ENCODE results near the gene RBM4B. TPM values are rescaled to one million over a fixed set of nuclear protein-coding genes. Genes with fewer than 3 reads are reported as not detected.

The RBM4B gene
- total and polyA plus RNA-seq, 4 donors, result 7.1 to 13.8 (median 10.6) TPM

DNA sequence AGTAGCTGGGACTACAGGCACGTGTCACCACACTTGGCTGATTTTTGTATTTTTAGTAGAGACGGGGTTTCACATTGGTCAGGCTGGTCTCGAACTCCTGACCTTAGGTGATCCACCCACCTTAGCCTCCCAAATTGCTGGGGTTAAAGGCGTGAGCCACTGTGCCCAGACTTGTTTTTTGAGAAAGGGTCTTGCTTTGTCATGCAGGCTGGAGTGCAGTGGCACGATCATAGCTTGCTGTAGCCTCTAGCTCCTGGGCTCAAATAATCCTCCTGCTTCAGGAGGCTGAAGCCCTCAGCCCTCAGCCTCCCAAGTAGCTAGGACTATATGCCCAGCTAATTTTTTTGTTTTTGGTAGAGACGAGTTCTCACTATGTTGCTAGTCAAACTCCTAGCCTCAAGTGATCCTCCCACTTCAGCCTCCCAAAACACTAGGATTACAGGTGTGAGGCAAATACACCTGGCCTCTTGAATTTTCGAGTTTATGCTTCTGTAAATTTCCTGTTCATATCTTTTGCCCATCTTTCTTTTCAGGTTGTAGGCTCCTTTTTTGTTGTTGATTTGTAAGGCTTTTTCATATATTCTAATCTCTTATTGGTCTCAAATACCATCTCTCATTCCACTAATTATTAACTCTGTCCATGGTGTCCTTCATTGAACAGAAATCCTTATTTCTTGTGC is 3.4 kb upstream of the RBM4B start:
- no peak overlapping the region for H3K9ac ChIP-seq (ENCODE audit: low read depth in 1 of 2, low read length in 2 of 2)
- 93% methylated on average over 7 of the region's 7 CpGs for WGBS
- H3K9me3 ChIP-seq (ENCODE audit: control insufficient read depth in 4 of 4, low read length in 3 of 4), result no peaks in the 10 kb centered on the region
- no peak overlapping the region for H3K27ac ChIP-seq (ENCODE audit: low read depth in 1 of 2, low read length in 2 of 2)
- no peak for DNase-seq (ENCODE audit: low spot score)
- H3K27me3 ChIP-seq (ENCODE audit: control insufficient read depth in 4 of 4, insufficient read depth in 4 of 4, low read length in 3 of 4), result no peaks in the 10 kb centered on the region
- TF ChIP-seq ZBTB33 (IDR thresholded peaks at IDR 0.05), result no peak
- TF ChIP-seq HNF4A (conservative IDR thresholded peaks at IDR 0.05), result no peak
- no peak for TF ChIP-seq JUND (IDR thresholded peaks at IDR 0.05)
- TF ChIP-seq, protein P1, sequence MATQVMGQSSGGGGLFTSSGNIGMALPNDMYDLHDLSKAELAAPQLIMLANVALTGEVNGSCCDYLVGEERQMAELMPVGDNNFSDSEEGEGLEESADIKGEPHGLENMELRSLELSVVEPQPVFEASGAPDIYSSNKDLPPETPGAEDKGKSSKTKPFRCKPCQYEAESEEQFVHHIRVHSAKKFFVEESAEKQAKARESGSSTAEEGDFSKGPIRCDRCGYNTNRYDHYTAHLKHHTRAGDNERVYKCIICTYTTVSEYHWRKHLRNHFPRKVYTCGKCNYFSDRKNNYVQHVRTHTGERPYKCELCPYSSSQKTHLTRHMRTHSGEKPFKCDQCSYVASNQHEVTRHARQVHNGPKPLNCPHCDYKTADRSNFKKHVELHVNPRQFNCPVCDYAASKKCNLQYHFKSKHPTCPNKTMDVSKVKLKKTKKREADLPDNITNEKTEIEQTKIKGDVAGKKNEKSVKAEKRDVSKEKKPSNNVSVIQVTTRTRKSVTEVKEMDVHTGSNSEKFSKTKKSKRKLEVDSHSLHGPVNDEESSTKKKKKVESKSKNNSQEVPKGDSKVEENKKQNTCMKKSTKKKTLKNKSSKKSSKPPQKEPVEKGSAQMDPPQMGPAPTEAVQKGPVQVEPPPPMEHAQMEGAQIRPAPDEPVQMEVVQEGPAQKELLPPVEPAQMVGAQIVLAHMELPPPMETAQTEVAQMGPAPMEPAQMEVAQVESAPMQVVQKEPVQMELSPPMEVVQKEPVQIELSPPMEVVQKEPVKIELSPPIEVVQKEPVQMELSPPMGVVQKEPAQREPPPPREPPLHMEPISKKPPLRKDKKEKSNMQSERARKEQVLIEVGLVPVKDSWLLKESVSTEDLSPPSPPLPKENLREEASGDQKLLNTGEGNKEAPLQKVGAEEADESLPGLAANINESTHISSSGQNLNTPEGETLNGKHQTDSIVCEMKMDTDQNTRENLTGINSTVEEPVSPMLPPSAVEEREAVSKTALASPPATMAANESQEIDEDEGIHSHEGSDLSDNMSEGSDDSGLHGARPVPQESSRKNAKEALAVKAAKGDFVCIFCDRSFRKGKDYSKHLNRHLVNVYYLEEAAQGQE (IDR thresholded peaks at IDR 0.05), result no peak
- TF ChIP-seq MAX (IDR thresholded peaks at IDR 0.05), result no peak
- no peak for TF ChIP-seq EGR1 (IDR thresholded peaks at IDR 0.05; ENCODE audit: low read depth in 2 of 2)
- no peak for TF ChIP-seq NR2F2 (IDR thresholded peaks at IDR 0.05)
- no peak for TF ChIP-seq SP1 (IDR thresholded peaks at IDR 0.05)
- TF ChIP-seq HNF4G (IDR thresholded peaks at IDR 0.05), result no peak
- no peak for TF ChIP-seq FOXA1 (IDR thresholded peaks at IDR 0.05)
- no peak for TF ChIP-seq GABPA (IDR thresholded peaks at IDR 0.05 in 1 of 2, conservative IDR thresholded peaks at IDR 0.05 in 1 of 2)
- TF ChIP-seq TAF1 (conservative IDR thresholded peaks at IDR 0.05), result no peak
- TF ChIP-seq FOXA2 (IDR thresholded peaks at IDR 0.05), result no peak
- no peak for TF ChIP-seq CTCF (IDR thresholded peaks at IDR 0.05; ENCODE audit: low read depth, low read length, missing input control)
- peaks cover 0 to 18% (median 4%) of the 10 kb centered on the region in 4 donors for H3K36me3 ChIP-seq (ENCODE audit: control insufficient read depth in 4 of 4, insufficient read depth in 3 of 4, low read depth in 1 of 4, low read length in 3 of 4)
- H3K4me3 ChIP-seq (ENCODE audit: low read depth in 1 of 3, low read length in 3 of 3), result no peak overlapping the region
- H3K4me1 ChIP-seq (ENCODE audit: control insufficient read depth in 4 of 4, insufficient read depth in 4 of 4, low read length in 3 of 4), result peaks cover 2 to 17% (median 12%) of the 10 kb centered on the region in 4 donors

Measured in liver (tissue), 9 donors.